Ovary (tissue), 9 donors: ENCODE results near the gene HOXC9. TPM values are rescaled to one million over a fixed set of nuclear protein-coding genes. Genes with fewer than 3 reads are reported as not detected.

Experiments used
- DNase-seq, 5 donors: peaks; one replicate each; pipeline ENCODE4 v3.0.0-alpha.2; 2019 to 2020
- H3K27ac ChIP-seq, 2 donors: fragments of 200-600 bp; one replicate each; pipeline versions ENCODE4 v1.5.1 to v1.8.0; 2019 to 2022
- H3K27me3 ChIP-seq: fragments of 200-600 bp; one replicate; pipeline ENCODE4 v1.8.0; 2022
- H3K36me3 ChIP-seq: fragments of 200-600 bp; sonication (generic); one replicate; pipeline ENCODE4 v1.5.1; 2019
- H3K4me1 ChIP-seq: one replicate; pipeline ENCODE4 v1.8.1; 2013; ENCODE audit warnings: mild to moderate bottlenecking, moderate library complexity; ENCODE audit not compliant: insufficient read depth
- H3K4me3 ChIP-seq: fragments of 200-600 bp; sonication (generic); one replicate; pipeline ENCODE4 v1.5.1; 2017
- H3K9me3 ChIP-seq, 2 donors: fragments of 200-600 bp in 1 of 2; sonication (generic) in 1 of 2; one replicate each; pipeline versions ENCODE4 v1.5.1 to v1.8.1; 2013 to 2019; ENCODE audit warnings: mild to moderate bottlenecking in 1 of 2, moderate library complexity in 1 of 2
- EP300 ChIP-seq: sonication (generic); formaldehyde crosslinking; IDR thresholded peaks from one replicate; pipeline ENCODE4 v1.6.1; 2017; ENCODE audit warnings: antibody characterized with exemption
- POLR2A ChIP-seq: fragments of 450-650 bp; IDR thresholded peaks from one replicate; pipeline ENCODE4 v1.6.1; 2017; ENCODE audit warnings: antibody characterized with exemption, mild to moderate bottlenecking, moderate library complexity
- WGBS, 3 donors: extraction: QIAGEN DNeasy Blood & Tissue Kit in 1 of 3; methylation state at CpG; one replicate each; pipeline versions ENCODE4 v1.1.5 to v1.1.7; 2013 to 2017; 5-methylcytosine and 5-hydroxymethylcytosine counted together
- intact Hi-C, 4 donors: fragments of 100-400 bp; cut with DNase I; formaldehyde crosslinking; loops; one replicate each; pipeline versions ENCODE4 v1.11.0 to v1.15.1; 2022 to 2023
- polyA plus RNA-seq, 2 donors: library from polyadenylated mRNA; stranded (reverse); fragments of 200-250 nt in 1 of 2; fragments of 350-450 nt in 1 of 2; fragmentation: Illumina TruSeq in 1 of 2; extraction: RNeasy Lipid Tissue Mini Kit (QIAGEN cat#74804) in 1 of 2; gene quantifications; one replicate each; pipeline ENCODE4 v1.2.3, GENCODE V29; 2013 to 2014
- total RNA-seq, 7 donors: library from RNA; depleted of rRNA in 2 of 7; stranded (reverse); fragments of >200 nt in 2 of 7; fragmentation: NEBNext Ultra II Directional in 3 of 7; extraction: Animal tissue kit (Norgen Biotek cat#: 25700) in 3 of 7; gene quantifications; one replicate each; pipeline versions ENCODE4 v1.1.0 to v1.2.4, GENCODE V29; 2016 to 2023
- TF ChIP-seq, protein P1 (sequence below), 3 donors: fragments of 450-650 bp in 2 of 3; fragments of 200-600 bp in 1 of 3; IDR thresholded peaks; one replicate each; pipeline versions ENCODE4 v1.5.1 to v1.8.0; 2016 to 2022; ENCODE audit warnings: antibody characterized with exemption in 3 of 3, mild to moderate bottlenecking in 1 of 3
- donor health status: DM: no; HTN: no; CAD: no; lungs with moderate emphysema.
- donor health status: DM: no; HTN: no; CAD: no.
- donor health status: Bipolar disorder and iron deficiency.
- donor health status: DM: yes; HTN: yes; CAD: no.
- donor health status: DM: no; HTN: no; CAD: no.
- donor health status: DM: yes; HTN: yes; CAD: no.

Gene HOXC9
- total and polyA plus RNA-seq, 9 donors, result 0.26 to 15.0 (median 1.9) TPM; not detected in 1

DNA sequence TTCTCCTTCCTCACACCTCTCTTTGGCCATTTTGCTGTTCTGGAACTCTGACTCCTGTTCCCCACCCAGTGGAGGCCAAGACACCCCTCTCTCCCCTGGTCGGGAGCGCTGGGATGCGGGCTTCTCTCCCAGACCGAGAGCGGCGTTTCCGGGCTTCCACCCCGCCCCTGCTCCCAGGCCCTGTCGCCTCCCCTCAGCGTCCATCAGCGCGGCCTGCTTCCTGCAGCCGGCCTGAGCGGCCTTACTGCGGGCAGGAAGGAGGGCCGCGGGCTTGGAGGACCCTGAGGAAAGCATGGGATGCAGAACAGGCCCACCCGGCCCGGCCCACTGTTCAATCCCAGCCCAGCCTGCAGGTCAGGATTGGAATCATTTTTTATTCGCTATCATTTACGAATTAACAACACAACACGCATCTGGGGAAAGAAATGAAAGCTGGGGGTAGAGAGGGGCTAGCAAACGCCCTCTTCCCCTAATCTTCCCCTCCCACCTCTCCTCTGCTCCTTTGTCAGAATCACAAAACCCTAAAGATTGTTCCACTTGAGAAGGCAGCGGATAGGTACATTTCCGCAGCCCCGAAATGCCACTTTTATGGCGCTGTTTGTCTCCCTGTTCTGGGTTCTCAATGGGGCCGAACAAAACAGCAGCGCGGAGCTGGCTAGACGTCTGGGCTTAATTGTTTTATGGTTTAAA, 5.0 kb downstream of the HOXC9 start:
- H3K27me3 ChIP-seq, result no peaks in the 10 kb centered on the region

DNA sequence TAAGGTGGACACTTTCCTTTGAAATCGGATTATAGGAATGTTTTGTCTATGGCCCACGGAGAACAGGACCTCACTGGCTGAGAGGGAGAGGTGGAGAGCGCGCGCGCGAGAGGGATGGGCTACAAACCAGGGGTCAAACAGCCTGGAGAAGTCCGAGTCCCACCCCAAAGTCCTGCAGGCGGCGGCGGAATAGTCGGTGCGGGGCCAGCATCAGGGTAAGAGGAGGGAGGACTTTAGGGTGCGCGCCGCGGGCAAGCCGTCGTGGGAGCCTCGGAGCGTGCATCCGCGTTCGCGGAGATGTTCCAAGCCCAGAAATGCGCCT, 5.5 kb downstream of the HOXC9 start:
- Histone ChIP-seq H3K27me3 (no peaks in the 10 kb centered on the region), H3K4me1 (peaks cover 2% of the 10 kb centered on the region), H3K9me3 (no peaks in the 10 kb centered on the region), H3K27ac (no peak overlapping the region), H3K36me3 (no peaks in the 10 kb centered on the region), H3K4me3 (no peak overlapping the region)
- TF ChIP-seq EP300, result no peak
- TF ChIP-seq, protein P1, sequence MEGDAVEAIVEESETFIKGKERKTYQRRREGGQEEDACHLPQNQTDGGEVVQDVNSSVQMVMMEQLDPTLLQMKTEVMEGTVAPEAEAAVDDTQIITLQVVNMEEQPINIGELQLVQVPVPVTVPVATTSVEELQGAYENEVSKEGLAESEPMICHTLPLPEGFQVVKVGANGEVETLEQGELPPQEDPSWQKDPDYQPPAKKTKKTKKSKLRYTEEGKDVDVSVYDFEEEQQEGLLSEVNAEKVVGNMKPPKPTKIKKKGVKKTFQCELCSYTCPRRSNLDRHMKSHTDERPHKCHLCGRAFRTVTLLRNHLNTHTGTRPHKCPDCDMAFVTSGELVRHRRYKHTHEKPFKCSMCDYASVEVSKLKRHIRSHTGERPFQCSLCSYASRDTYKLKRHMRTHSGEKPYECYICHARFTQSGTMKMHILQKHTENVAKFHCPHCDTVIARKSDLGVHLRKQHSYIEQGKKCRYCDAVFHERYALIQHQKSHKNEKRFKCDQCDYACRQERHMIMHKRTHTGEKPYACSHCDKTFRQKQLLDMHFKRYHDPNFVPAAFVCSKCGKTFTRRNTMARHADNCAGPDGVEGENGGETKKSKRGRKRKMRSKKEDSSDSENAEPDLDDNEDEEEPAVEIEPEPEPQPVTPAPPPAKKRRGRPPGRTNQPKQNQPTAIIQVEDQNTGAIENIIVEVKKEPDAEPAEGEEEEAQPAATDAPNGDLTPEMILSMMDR (IDR thresholded peaks at IDR 0.05), result no peak
- TF ChIP-seq POLR2A, result no peak
- intact Hi-C loops, result loop anchor here (2.0 to 10.0 kb wide), 5 partner anchors 187 to 369 kb away; partner anchors contain the start of gene GPR84 (in 2 of the 4)
- 13 to 24% (median 19%) methylated on average over 26 of the region's 26 CpGs for WGBS, 3 donors
- no peak for DNase-seq

More for the DNA sequence above, 5.0 kb downstream of the HOXC9 start:
- Histone ChIP-seq H3K4me3 (no peak overlapping the region), H3K27ac (no peak overlapping the region), H3K9me3 (no peaks in the 10 kb centered on the region), H3K36me3 (no peaks in the 10 kb centered on the region), H3K4me1 (peaks cover 3% of the 10 kb centered on the region)
- WGBS, 3 donors, result 60 to 74% (median 70%) methylated on average over 31 of the region's 31 CpGs
- DNase-seq, result no peak
- TF ChIP-seq POLR2A (no peak), EP300 (no peak)
- TF ChIP-seq, protein P1 (IDR thresholded peaks at IDR 0.05), result no peak
- intact Hi-C loops, result loop anchor here (2.0 to 10.0 kb wide), 6 partner anchors 187 to 370 kb away; partner anchors contain the start of gene GPR84 (in 2 of the 4)

DNA sequence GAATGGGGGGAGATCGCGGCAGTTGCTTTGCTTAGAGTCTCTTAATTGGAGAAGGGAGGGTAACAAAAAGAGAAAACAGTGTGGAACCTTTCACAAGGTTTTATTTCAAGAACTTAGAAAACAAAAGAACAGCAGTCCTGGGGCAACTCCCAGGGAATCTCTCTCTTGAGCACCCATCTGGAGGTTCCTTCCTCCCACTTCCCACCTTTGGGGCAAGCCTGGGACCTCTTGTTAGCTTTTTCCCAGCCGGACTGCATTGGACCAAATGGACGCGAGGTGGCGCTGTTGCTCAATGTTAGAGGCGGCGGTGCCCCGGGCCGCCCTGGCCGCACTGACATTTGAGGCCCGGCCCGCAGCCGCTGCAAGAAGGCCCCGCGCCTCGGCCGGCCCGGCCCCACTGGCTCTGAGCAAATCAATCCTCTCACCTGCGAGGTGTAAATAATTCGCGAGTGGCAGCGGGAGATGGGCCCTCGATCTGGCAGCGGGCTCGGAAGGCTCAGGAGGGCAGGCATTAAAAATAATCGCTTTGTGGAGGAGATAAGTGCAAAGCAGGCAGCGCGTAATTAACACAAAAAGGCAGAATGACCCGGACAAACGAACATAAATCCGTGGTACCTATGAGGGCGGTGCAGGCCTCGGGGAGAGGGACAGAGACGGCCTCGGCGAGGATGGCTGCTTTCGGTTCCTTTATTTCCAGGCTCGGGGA, 6.0 kb downstream of the HOXC9 start:
- intact Hi-C loops, result loop anchor here (2.0 to 10.0 kb wide), 5 partner anchors 186 to 369 kb away; partner anchors contain the start of gene GPR84 (in 2 of the 4)
- no peaks in the 10 kb centered on the region for H3K27me3 ChIP-seq
- peak overlapping the region in 1 of 2 donors; percentile 13 for H3K27ac ChIP-seq
- TF ChIP-seq POLR2A (no peak), EP300 (no peak)
- TF ChIP-seq, protein P1 (IDR thresholded peaks at IDR 0.05), result peak; percentile 95 to 97 (median 96)
- WGBS, 3 donors, result 10 to 15% (median 11%) methylated on average over 39 of the region's 39 CpGs
- peak overlapping the region; percentile 14 for H3K4me3 ChIP-seq
- peaks cover 2% of the 10 kb centered on the region for H3K4me1 ChIP-seq
- no peaks in the 10 kb centered on the region for H3K9me3 ChIP-seq
- H3K36me3 ChIP-seq, result no peaks in the 10 kb centered on the region
- peak; percentile 85 to 95 (median 93) for DNase-seq

DNA sequence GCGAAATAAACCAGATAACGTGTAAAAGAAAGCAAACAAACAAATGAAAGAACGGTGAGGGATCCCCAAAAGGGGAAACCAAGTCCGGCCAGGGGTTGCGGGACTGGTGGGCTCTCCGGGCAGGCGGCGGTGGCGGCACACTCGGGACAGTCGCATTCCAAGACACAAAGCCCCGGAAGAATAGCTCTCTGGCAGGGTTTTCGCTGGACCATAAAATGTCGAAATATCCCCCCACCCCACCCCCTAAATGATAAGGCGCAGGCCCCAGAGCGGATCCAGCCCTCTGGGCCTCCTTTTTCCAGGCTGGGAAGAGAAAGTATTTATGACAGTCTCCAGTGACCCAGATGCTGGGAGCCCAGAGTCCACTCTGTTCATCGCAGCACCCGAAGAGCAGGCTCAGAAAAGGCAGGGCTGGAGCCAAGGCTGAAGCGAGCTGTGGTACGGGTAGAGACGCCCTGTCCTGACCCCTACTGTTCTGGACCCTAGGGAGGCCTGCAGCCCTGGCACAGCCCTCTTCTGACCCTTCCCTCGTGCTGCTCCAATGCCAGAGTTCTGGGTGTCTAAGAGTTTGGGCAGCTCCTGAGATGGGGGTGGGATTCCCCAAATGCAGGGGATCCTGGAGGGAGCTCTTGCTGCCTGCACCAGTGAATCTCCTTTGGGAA, 6.7 kb downstream of the HOXC9 start:
- H3K4me3 ChIP-seq, result peak overlapping the region; percentile 14
- peaks cover 2% of the 10 kb centered on the region for H3K4me1 ChIP-seq
- intact Hi-C loops, result loop anchor here in 3 of 4 donors (2.0 to 10.0 kb wide), 5 partner anchors 186 to 368 kb away; partner anchors contain the start of gene GPR84 (in 2 of the 3)
- no peaks in the 10 kb centered on the region for H3K36me3 ChIP-seq
- WGBS, 3 donors, result 64 to 78% (median 69%) methylated on average over 22 of the region's 22 CpGs
- TF ChIP-seq, protein P1 (IDR thresholded peaks at IDR 0.05), result no peak
- TF ChIP-seq EP300 (no peak), POLR2A (no peak)
- H3K27ac ChIP-seq, result peak overlapping the region in 1 of 2 donors; percentile 13
- no peaks in the 10 kb centered on the region for H3K27me3 ChIP-seq
- DNase-seq, result no peak
- H3K9me3 ChIP-seq, result no peaks in the 10 kb centered on the region
